ENCODE data around the gene POLK.
"Not testable (repeated sequence)": the region's sequence is repeated elsewhere in the genome, so short reads cannot be mapped to it uniquely, and the experiment has no call there.

POLK gene

GRCh38 chr5:75529185-75529584, 17.5 kb downstream of the POLK start:
- no peak overlapping the region for H3K4me3 ChIP-seq (ENCODE audit: low read length)
- TF ChIP-seq, protein P1, sequence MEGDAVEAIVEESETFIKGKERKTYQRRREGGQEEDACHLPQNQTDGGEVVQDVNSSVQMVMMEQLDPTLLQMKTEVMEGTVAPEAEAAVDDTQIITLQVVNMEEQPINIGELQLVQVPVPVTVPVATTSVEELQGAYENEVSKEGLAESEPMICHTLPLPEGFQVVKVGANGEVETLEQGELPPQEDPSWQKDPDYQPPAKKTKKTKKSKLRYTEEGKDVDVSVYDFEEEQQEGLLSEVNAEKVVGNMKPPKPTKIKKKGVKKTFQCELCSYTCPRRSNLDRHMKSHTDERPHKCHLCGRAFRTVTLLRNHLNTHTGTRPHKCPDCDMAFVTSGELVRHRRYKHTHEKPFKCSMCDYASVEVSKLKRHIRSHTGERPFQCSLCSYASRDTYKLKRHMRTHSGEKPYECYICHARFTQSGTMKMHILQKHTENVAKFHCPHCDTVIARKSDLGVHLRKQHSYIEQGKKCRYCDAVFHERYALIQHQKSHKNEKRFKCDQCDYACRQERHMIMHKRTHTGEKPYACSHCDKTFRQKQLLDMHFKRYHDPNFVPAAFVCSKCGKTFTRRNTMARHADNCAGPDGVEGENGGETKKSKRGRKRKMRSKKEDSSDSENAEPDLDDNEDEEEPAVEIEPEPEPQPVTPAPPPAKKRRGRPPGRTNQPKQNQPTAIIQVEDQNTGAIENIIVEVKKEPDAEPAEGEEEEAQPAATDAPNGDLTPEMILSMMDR (conservative IDR thresholded peaks at IDR 0.05; ENCODE audit: low read depth, low read length): no peak
- DNase-seq (ENCODE audit: low read depth): no peak

GRCh38 chr5:75532190-75532589, 20.5 kb downstream of the POLK start:
- no peak overlapping the region for H3K4me3 ChIP-seq (ENCODE audit: low read length)
- DNase-seq (ENCODE audit: low read depth): no peak
- TF ChIP-seq, protein P1 (conservative IDR thresholded peaks at IDR 0.05; ENCODE audit: low read depth, low read length): no peak

GRCh38 chr5:75533716-75534115, 22.0 kb downstream of the POLK start:
- DNase-seq (ENCODE audit: low read depth); H3K4me3 ChIP-seq (ENCODE audit: low read length): not testable (repeated sequence)

- H3K4me3 ChIP-seq (ENCODE audit: low read length): no peak overlapping the region
- no peak for DNase-seq (ENCODE audit: low read depth)
- TF ChIP-seq, protein P1 (conservative IDR thresholded peaks at IDR 0.05; ENCODE audit: low read depth, low read length): no peak
These were observed 23.0 kb downstream of the POLK start for GRCh38 chr5:75534734-75535133.

DNA sequence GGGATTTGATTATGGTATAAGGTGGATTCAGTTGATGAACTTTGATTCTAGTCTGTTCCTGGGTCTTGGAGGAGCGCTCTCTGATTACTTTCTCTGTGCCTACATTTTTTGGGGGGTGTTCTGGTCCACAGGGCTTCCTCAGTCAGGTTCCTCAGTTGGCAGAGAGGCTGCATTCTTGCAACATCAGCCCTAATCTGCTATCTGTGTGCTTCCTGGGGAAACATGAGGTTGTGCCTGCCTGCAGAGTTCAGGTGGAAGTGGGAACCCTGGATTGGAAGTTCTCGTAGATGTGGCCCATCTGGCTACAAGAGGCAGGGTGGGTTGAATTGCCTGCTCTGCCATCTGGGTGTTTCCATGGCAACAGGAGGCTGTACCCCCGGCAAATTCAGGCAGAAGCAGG, 24.5 kb downstream of the POLK start:
- H3K4me3 ChIP-seq (ENCODE audit: low read length): no peak overlapping the region
- TF ChIP-seq, protein P1 (conservative IDR thresholded peaks at IDR 0.05; ENCODE audit: low read depth, low read length): no peak
- DNase-seq (ENCODE audit: low read depth): no peak

GRCh38 chr5:75536694-75537360, 25.1 kb downstream of the POLK start:
- TF ChIP-seq, protein P1 (conservative IDR thresholded peaks at IDR 0.05; ENCODE audit: low read depth, low read length): no peak
- no peak for DNase-seq (ENCODE audit: low read depth)
- H3K4me3 ChIP-seq (ENCODE audit: low read length): no peak overlapping the region

- no peak for DNase-seq (ENCODE audit: low read depth)
- no peak overlapping the region for H3K4me3 ChIP-seq (ENCODE audit: low read length)
- TF ChIP-seq, protein P1 (conservative IDR thresholded peaks at IDR 0.05; ENCODE audit: low read depth, low read length): no peak
These were observed 26.5 kb downstream of the POLK start for GRCh38 chr5:75538211-75538610.
